Measurements from ENCODE around the gene RPS25. TPM values are rescaled to one million over a fixed set of nuclear protein-coding genes. Genes with fewer than 3 reads are reported as not detected.
"Not testable (repeated sequence)": the region's sequence is repeated elsewhere in the genome, so short reads cannot be mapped to it uniquely, and the experiment has no call there.

Gene RPS25
- total RNA-seq, 1 experiment from 2014 or later, result 1,252 TPM

DNA sequence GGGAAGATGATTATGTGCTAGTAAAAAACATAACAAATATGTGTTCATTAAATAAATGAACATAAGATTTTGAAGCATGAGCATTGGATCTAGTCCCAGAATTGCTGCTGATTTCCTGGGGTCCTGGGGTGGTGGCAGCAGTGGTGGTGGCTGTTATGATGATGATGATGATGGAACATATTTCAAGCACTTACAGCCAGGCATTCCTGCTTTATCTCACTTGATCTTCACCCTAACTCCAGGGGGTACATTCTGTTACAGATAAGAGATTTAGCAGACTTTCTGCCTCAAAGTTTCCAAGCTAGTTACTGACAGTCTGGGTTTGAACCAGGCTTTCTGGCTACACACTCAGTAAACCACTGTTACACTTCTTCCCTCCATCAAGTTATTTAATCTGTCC, 5.6 kb upstream of the RPS25 start:
- no peaks in the 10 kb centered on the region for H3K27me3 Mint-ChIP-seq (ENCODE audit: insufficient read depth, unreplicated experiment)
- H3K4me1 Mint-ChIP-seq (ENCODE audit: insufficient read depth, unreplicated experiment), result peaks cover 8% of the 10 kb centered on the region
- DNase-seq (ENCODE audit: unreplicated experiment), result no peak
- H3K9me3 Mint-ChIP-seq (ENCODE audit: unreplicated experiment), result no peaks in the 10 kb centered on the region
- intact Hi-C loops (cut with micrococcal nuclease), result no loop called here
- ChIA-PET CTCF (interaction anchor here (0.6 to 0.9 kb wide), 3 partner anchors 8 to 115 kb away, joined by 3 to 5 read pairs (median 3); no protein-coding TSS in a partner anchor), POLR2A (interaction anchor here (0.7 to 1.6 kb wide), 3 partner anchors 8 to 96 kb away, joined by 4 to 5 read pairs (median 4); no protein-coding TSS in a partner anchor)
- TF ChIP-seq, protein P1, sequence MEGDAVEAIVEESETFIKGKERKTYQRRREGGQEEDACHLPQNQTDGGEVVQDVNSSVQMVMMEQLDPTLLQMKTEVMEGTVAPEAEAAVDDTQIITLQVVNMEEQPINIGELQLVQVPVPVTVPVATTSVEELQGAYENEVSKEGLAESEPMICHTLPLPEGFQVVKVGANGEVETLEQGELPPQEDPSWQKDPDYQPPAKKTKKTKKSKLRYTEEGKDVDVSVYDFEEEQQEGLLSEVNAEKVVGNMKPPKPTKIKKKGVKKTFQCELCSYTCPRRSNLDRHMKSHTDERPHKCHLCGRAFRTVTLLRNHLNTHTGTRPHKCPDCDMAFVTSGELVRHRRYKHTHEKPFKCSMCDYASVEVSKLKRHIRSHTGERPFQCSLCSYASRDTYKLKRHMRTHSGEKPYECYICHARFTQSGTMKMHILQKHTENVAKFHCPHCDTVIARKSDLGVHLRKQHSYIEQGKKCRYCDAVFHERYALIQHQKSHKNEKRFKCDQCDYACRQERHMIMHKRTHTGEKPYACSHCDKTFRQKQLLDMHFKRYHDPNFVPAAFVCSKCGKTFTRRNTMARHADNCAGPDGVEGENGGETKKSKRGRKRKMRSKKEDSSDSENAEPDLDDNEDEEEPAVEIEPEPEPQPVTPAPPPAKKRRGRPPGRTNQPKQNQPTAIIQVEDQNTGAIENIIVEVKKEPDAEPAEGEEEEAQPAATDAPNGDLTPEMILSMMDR (IDR thresholded peaks at IDR 0.05; ENCODE audit: unreplicated experiment), result no peak
- BruUV-seq (replicated peaks), result no TSS peak
- H3K4me3 Mint-ChIP-seq (ENCODE audit: unreplicated experiment), result no peak overlapping the region
- peak overlapping the region; percentile 36 for H3K27ac Mint-ChIP-seq (ENCODE audit: low read depth, unreplicated experiment)
- peaks cover 51% of the 10 kb centered on the region for H3K36me3 Mint-ChIP-seq (ENCODE audit: insufficient read depth, unreplicated experiment)

DNA sequence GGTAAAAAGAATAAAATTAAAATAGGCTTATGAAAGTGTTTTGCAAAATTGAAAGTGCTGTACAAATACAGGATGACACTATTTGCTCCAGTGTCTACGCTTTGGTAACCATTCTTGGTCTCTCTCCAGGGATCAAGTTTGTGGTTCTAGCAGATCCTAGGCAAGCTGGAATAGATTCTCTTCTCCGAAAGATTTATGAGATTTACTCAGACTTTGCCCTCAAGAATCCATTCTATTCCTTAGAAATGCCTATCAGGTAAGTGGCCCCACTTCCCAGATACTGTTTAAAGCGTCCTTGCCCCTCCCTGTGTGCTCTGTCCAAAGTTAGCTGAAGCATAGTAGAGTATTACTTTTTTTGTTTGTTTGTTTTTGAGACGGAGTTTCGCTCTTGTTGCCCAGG, 3.5 kb upstream of the RPS25 start:
- DNase-seq (ENCODE audit: unreplicated experiment), result no peak
- CTCF ChIA-PET, result interaction anchor here (0.6 to 1.4 kb wide), 3 partner anchors 9 to 99 kb away, joined by 3 to 6 read pairs (median 3); no protein-coding TSS in a partner anchor

DNA sequence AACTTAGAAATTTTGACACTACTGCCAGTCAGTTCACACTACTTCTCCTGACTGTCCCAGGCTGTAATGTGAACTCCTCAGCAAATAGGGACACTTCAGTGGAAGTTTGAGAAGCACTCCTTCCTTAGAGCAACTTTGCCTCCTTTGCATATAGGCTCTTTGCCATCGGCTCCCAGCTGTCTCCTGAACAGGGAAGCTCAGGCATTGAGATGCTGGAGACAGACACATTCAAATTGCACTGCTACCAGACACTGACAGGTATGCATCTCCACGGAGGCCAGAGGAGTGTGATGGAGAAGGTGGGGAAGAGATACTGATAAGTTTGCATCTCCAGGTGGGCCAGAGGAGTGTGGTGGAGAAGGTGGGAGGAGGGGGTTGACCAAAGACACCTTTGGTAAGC, 1.9 kb upstream of the RPS25 start:
- intact Hi-C loops (cut with micrococcal nuclease), result loop anchor here (2.0 to 5.0 kb wide), 3 partner anchors 81 to 177 kb away; partner anchors contain the start of gene DPAGT1
- TF ChIP-seq, protein P1 (IDR thresholded peaks at IDR 0.05; ENCODE audit: unreplicated experiment), result no peak
- no peak for DNase-seq (ENCODE audit: unreplicated experiment)
- Mint-ChIP-seq H3K27ac (ENCODE audit: low read depth, unreplicated experiment) (peak overlapping the region; percentile 98), H3K27me3 (ENCODE audit: insufficient read depth, unreplicated experiment) (no peaks in the 10 kb centered on the region), H3K9me3 (ENCODE audit: unreplicated experiment) (no peaks in the 10 kb centered on the region), H3K4me3 (ENCODE audit: unreplicated experiment) (peak overlapping the region; percentile 94), H3K36me3 (ENCODE audit: insufficient read depth, unreplicated experiment) (peaks cover 78% of the 10 kb centered on the region), H3K4me1 (ENCODE audit: insufficient read depth, unreplicated experiment) (peaks cover 22% of the 10 kb centered on the region)
- CTCF ChIA-PET, result interaction anchor here (0.6 to 2.3 kb wide), 3 partner anchors 12 to 764 kb away, joined by 4 to 7 read pairs (median 4); no protein-coding TSS in a partner anchor
- no TSS peak for BruUV-seq (replicated peaks)
- POLR2A ChIA-PET, result interaction anchor here (0.6 to 15.1 kb wide), 13 partner anchors 9 to 145 kb away, joined by 3 to 286 read pairs (median 8); partner anchors contain the start of genes CENATAC, DPAGT1, HMBS and HYOU1

More for the DNA sequence above, 3.5 kb upstream of the RPS25 start:
- H3K4me1 Mint-ChIP-seq (ENCODE audit: insufficient read depth, unreplicated experiment), result peaks cover 7% of the 10 kb centered on the region
- H3K9me3 Mint-ChIP-seq (ENCODE audit: unreplicated experiment), result no peaks in the 10 kb centered on the region
- intact Hi-C loops (cut with micrococcal nuclease), result no loop called here
- peaks cover 69% of the 10 kb centered on the region for H3K36me3 Mint-ChIP-seq (ENCODE audit: insufficient read depth, unreplicated experiment)
- no peaks in the 10 kb centered on the region for H3K27me3 Mint-ChIP-seq (ENCODE audit: insufficient read depth, unreplicated experiment)
- BruUV-seq (replicated peaks), result no TSS peak
- POLR2A ChIA-PET, result interaction anchor here (1.1 to 15.1 kb wide), 3 partner anchors 10 to 81 kb away, joined by 3 to 286 read pairs (median 3); partner anchors contain the start of gene CENATAC
- no peak overlapping the region for H3K27ac Mint-ChIP-seq (ENCODE audit: low read depth, unreplicated experiment)
- H3K4me3 Mint-ChIP-seq (ENCODE audit: unreplicated experiment), result no peak overlapping the region
- TF ChIP-seq, protein P1 (IDR thresholded peaks at IDR 0.05; ENCODE audit: unreplicated experiment), result no peak

DNA sequence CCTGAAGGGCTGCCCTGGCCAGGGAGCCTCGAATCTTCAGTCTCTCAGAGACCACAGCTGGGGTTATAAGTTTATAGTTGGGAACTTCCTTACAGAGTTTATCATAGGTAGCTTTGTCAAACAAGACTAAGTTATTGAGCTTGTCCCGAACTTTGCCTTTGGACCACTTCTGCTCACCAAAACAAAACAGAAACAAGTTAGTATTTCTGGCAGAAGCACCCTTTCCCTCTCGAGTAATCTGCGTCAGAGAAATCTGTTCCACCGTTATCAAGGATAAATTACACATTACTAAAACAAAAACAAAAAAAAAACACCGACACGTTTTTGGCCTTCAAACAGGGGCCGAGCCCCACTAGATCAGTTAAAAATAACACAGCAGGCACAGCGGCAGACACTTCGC, 766 bp downstream of the RPS25 start:
- not testable (repeated sequence) for H3K9me3 Mint-ChIP-seq (ENCODE audit: unreplicated experiment); DNase-seq (ENCODE audit: unreplicated experiment); H3K27me3 Mint-ChIP-seq (ENCODE audit: insufficient read depth, unreplicated experiment); BruUV-seq (replicated peaks)
- Mint-ChIP-seq H3K36me3 (ENCODE audit: insufficient read depth, unreplicated experiment) (peaks cover 86% of the 10 kb centered on the region), H3K4me3 (ENCODE audit: unreplicated experiment) (peak overlapping the region; percentile 94), H3K4me1 (ENCODE audit: insufficient read depth, unreplicated experiment) (peaks cover 22% of the 10 kb centered on the region), H3K27ac (ENCODE audit: low read depth, unreplicated experiment) (peak overlapping the region; percentile 98)
- ChIA-PET CTCF (interaction anchor here (1.1 to 1.2 kb wide), 2 partner anchors 15 to 105 kb away, joined by 3 read pairs; no protein-coding TSS in a partner anchor), POLR2A (interaction anchor here (0.7 to 15.1 kb wide), 7 partner anchors 11 to 383 kb away, joined by 3 to 286 read pairs (median 22); partner anchors contain the start of genes CENATAC, DPAGT1, HYOU1 and SLC37A4)
- intact Hi-C loops (cut with micrococcal nuclease), result loop anchor here (5.0 kb wide), 2 partner anchors 105 to 180 kb away; no protein-coding TSS in a partner anchor
